K562 (cell line): ENCODE results near the gene WDR46. TPM values are rescaled to one million over a fixed set of nuclear protein-coding genes. Genes with fewer than 3 reads are reported as not detected.
A peak's percentile ranks its signal among the peaks of the same experiment; 100 is the strongest.

Experiments used
- AFF1 ChIP-seq, 2 experiments: fragments of 450-650 bp; IDR thresholded peaks; 2 replicates each; pipeline ENCODE4 v1.6.1; 2018; ENCODE audit warnings: mild to moderate bottlenecking in 2 of 2, low read depth in 1 of 2; ENCODE audit not compliant: partially characterized antibody in 2 of 2
- ARID3A ChIP-seq: IDR thresholded peaks from 2 replicates; pipeline ENCODE4 v1.6.1; 2012; ENCODE audit warnings: low read depth, low read length, improper control_type of control experiment, borderline replicate concordance
- BMI1 ChIP-seq: fragments of 150-350 bp; IDR thresholded peaks from 2 replicates; pipeline ENCODE4 v1.6.1; 2014; ENCODE audit warnings: low read length
- CCNT2 ChIP-seq: IDR thresholded peaks from 2 replicates; pipeline ENCODE4 v1.6.1; 2011; ENCODE audit warnings: borderline replicate concordance, low read depth, mild to moderate bottlenecking, moderate library complexity, mixed read lengths, low read length; ENCODE audit not compliant: insufficient read length; ENCODE audit errors: extremely low read depth
- COPS2 ChIP-seq: fragments of 450-650 bp; conservative IDR thresholded peaks from 2 replicates; pipeline ENCODE4 v1.6.1; 2016; ENCODE audit warnings: mild to moderate bottlenecking, moderate library complexity
- E2F5 ChIP-seq: sonication (generic); formaldehyde crosslinking; IDR thresholded peaks from 2 replicates; pipeline ENCODE4 v1.8.0; 2022; ENCODE audit warnings: mild to moderate bottlenecking, missing genetic modification reagents
- HEY1 ChIP-seq: fragments of 250-450 bp; sonication (Bioruptor Pico); IDR thresholded peaks from 2 replicates; pipeline ENCODE4 v1.5.0; 2020; ENCODE audit warnings: mild to moderate bottlenecking, moderate library complexity, borderline replicate concordance
- HMGN3 ChIP-seq: IDR thresholded peaks from 2 replicates; pipeline ENCODE4 v1.6.1; 2011; ENCODE audit warnings: borderline replicate concordance, low read depth, mild to moderate bottlenecking, mixed read lengths, low read length; ENCODE audit not compliant: insufficient read length; ENCODE audit errors: extremely low read depth
- MEF2A ChIP-seq: IDR thresholded peaks from 2 replicates; pipeline ENCODE4 v1.6.1; 2011; ENCODE audit warnings: low read depth, mild to moderate bottlenecking, low read length, moderate library complexity; ENCODE audit not compliant: control insufficient read depth
- NCOA2 ChIP-seq, 2 experiments: fragments of 450-650 bp; IDR thresholded peaks; 2 replicates each; pipeline ENCODE4 v1.6.1; 2018; ENCODE audit warnings: mild to moderate bottlenecking in 2 of 2, moderate library complexity in 1 of 2; ENCODE audit not compliant: partially characterized antibody in 2 of 2
- PHF20 ChIP-seq: fragments of 450-650 bp; IDR thresholded peaks from 2 replicates; pipeline ENCODE4 v1.6.1; 2018; ENCODE audit not compliant: partially characterized antibody
- RAD21 ChIP-seq, 2 experiments: fragments of 250-450 bp in 1 of 2; fragments of 450-650 bp in 1 of 2; sonication (Bioruptor Pico) in 1 of 2; formaldehyde crosslinking in 1 of 2; IDR thresholded peaks in 1 of 2; conservative IDR thresholded peaks in 1 of 2; 2 replicates each; pipeline versions ENCODE4 v1.4.0 to v1.8.0; 2020 to 2022; ENCODE audit warnings: mild to moderate bottlenecking in 2 of 2, moderate library complexity in 1 of 2
- SAFB ChIP-seq: fragments of 200-400 bp; formaldehyde crosslinking; IDR thresholded peaks from 2 replicates; pipeline ENCODE4 v1.6.1; 2017; ENCODE audit warnings: low read depth, low read length, borderline replicate concordance
- SIX5 ChIP-seq, 2 experiments: IDR thresholded peaks; 2 replicates each; pipeline ENCODE4 v1.6.1; 2011; ENCODE audit warnings: low read length in 2 of 2, borderline replicate concordance in 1 of 2, low read depth in 1 of 2, mild to moderate bottlenecking in 1 of 2, moderate library complexity in 1 of 2; ENCODE audit not compliant: insufficient read depth in 1 of 2
- ZC3H4 ChIP-seq: sonication (generic); formaldehyde crosslinking; IDR thresholded peaks from 2 replicates; pipeline ENCODE4 v1.9.0; 2021; ENCODE audit warnings: missing genetic modification reagents, borderline replicate concordance
- ZNF121 ChIP-seq: sonication (generic); formaldehyde crosslinking; conservative IDR thresholded peaks from 2 replicates; pipeline ENCODE4 v1.8.0; 2022; ENCODE audit warnings: missing genetic modification reagents
- ZNF124 ChIP-seq: sonication (generic); formaldehyde crosslinking; IDR thresholded peaks from 2 replicates; pipeline ENCODE4 v1.8.1; 2022; ENCODE audit warnings: missing genetic modification reagents
- ZNF24 ChIP-seq: fragments of 450-650 bp; IDR thresholded peaks from 2 replicates; pipeline ENCODE4 v1.6.1; 2016
- ZNF511 ChIP-seq: sonication (generic); formaldehyde crosslinking; IDR thresholded peaks from 2 replicates; pipeline ENCODE4 v1.8.0; 2022; ENCODE audit warnings: mild to moderate bottlenecking, missing genetic modification reagents
- polyA plus RNA-seq, 8 experiments: library from polyadenylated mRNA; depleted of rRNA in 4 of 8; stranded (reverse) in 5 of 8; unstranded in 3 of 8; fragments of >200 nt; fragmentation: Nextera tagmentation in 2 of 8; fragmentation: Illumina TruSeq in 1 of 8; extraction: Ambion mirVana in 2 of 8; extraction: Trizol in 1 of 8; gene quantifications; 2 replicates each; pipeline versions ENCODE4 v1.2.1 to v1.2.3, GENCODE V29; 2011 to 2014; ENCODE audit warnings: inconsistent platforms in 1 of 8, missing spikeins in 1 of 8
- total RNA-seq, 7 experiments: library from RNA; depleted of rRNA in 6 of 7; stranded (reverse); fragments of >200 nt in 6 of 7; fragmentation: Illumina TruSeq in 2 of 7; extraction: Trizol in 2 of 7; gene quantifications; 2 replicates each; pipeline versions ENCODE4 v1.2.1 to v1.2.3, GENCODE V29; 2011 to 2021; ENCODE audit warnings: low replicate concordance in 1 of 7

Gene WDR46
- total and polyA plus RNA-seq, 9 of the 15 experiments (the other 6 are each of a cell fraction or from before 2014, with no cell fraction given) = 8.9 to 146 (median 93.1) TPM

- TF ChIP-seq AFF1 (IDR thresholded peaks at IDR 0.05; ENCODE audit: low read depth in 1 of 2, partially characterized antibody in 2 of 2) (no peak), HEY1 (CRISPR knock-in tag) (no peak), CCNT2 (no peak), E2F5 (CRISPR knock-in tag) (no peak), ZNF24 (no peak), SIX5 (IDR thresholded peaks at IDR 0.05; ENCODE audit: borderline replicate concordance in 1 of 2, insufficient read depth in 1 of 2, low read depth in 1 of 2, low read length in 2 of 2) (no peak), RAD21 (CRISPR knock-in tag; conservative IDR thresholded peaks at IDR 0.05 in 1 of 2, IDR thresholded peaks at IDR 0.05 in 1 of 2) (no peak; a peak in 1 of 4 replicates), NCOA2 (IDR thresholded peaks at IDR 0.05; ENCODE audit: partially characterized antibody in 2 of 2) (no peak), HMGN3 (no peak), MEF2A (no peak), ZNF511 (CRISPR knock-in tag) (no peak), ZNF121 (CRISPR knock-in tag) (peak; percentile 97), PHF20 (no peak), COPS2 (no peak), BMI1 (no peak), ARID3A (no peak), SAFB (no peak), ZNF124 (CRISPR knock-in tag) (no peak), ZC3H4 (CRISPR knock-in tag) (peak; percentile 62; the same call in 1 of the 2 replicates)
Measured at GRCh38 chr6:33273924-33274902, 14.8 kb downstream of the WDR46 start (continued).
